VCaP (cell line): ENCODE data around the gene RAB10.
"Not testable (repeated sequence)": the region's sequence is repeated elsewhere in the genome, so short reads cannot be mapped to it uniquely, and the experiment has no call there.

Source experiments
- H3K27ac ChIP-seq: fragments of 450-650 bp; 2 replicates; pipeline ENCODE4 v1.5.1; 2017
- TF ChIP-seq, protein P1 (sequence below): fragments of 450-650 bp; conservative IDR thresholded peaks from 2 replicates; pipeline ENCODE4 v1.5.1; 2017; ENCODE audit warnings: mild to moderate bottlenecking, moderate library complexity

RAB10 gene

GRCh38 chr2:26157580-26157979, 123.7 kb downstream of the RAB10 start:
- H3K27ac ChIP-seq: no peak overlapping the region
- TF ChIP-seq, protein P1, sequence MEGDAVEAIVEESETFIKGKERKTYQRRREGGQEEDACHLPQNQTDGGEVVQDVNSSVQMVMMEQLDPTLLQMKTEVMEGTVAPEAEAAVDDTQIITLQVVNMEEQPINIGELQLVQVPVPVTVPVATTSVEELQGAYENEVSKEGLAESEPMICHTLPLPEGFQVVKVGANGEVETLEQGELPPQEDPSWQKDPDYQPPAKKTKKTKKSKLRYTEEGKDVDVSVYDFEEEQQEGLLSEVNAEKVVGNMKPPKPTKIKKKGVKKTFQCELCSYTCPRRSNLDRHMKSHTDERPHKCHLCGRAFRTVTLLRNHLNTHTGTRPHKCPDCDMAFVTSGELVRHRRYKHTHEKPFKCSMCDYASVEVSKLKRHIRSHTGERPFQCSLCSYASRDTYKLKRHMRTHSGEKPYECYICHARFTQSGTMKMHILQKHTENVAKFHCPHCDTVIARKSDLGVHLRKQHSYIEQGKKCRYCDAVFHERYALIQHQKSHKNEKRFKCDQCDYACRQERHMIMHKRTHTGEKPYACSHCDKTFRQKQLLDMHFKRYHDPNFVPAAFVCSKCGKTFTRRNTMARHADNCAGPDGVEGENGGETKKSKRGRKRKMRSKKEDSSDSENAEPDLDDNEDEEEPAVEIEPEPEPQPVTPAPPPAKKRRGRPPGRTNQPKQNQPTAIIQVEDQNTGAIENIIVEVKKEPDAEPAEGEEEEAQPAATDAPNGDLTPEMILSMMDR: no peak

- no peak overlapping the region for H3K27ac ChIP-seq
- TF ChIP-seq, protein P1: no peak
Measured at GRCh38 chr2:26161926-26162325, 128.0 kb downstream of the RAB10 start.

DNA sequence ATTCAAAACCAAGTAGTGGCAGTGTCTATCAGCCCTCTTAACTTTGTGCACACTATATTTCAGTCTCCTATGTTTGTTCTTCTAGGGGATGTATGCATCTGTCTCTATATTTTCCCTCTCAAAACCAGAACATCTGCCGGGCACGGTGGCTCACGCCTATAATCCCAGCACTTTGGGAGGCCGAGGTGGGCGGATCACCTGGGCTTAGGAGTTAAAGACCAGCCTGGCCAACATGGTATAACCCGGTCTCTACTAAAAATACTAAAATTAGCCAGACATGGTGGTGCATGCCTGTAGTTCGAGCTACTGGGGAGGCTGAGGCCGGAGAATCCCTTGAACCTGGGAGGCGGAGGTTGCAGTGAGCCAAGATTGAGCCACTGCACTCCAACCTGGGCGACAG, 129.1 kb downstream of the RAB10 start:
- H3K27ac ChIP-seq: no peak overlapping the region
- TF ChIP-seq, protein P1: no peak

- TF ChIP-seq, protein P1: no peak
- H3K27ac ChIP-seq: no peak overlapping the region
Measured at GRCh38 chr2:26164231-26164630, 130.3 kb downstream of the RAB10 start.

- H3K27ac ChIP-seq: no peak overlapping the region
- TF ChIP-seq, protein P1: no peak
Measured at GRCh38 chr2:26164641-26165211, 130.8 kb downstream of the RAB10 start.

DNA sequence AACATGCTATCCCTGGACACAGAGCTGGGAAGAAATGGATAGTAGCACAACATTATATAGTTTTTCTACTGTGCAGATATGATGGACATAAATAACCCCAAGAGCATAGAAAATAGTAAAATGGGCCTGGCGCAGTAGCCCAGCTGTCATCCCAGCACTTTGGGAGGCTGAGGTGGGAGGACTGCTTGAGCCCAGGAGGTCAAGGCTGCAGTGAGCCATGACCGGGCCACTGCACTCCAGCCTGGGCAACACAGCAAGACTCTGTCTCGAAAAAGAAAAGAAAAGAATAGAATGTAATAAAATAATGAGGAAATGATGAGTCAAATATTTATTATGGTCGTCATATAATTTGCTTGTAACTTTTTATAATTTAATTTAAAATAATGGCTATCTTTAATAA, 131.5 kb downstream of the RAB10 start:
- TF ChIP-seq, protein P1: no peak
- no peak overlapping the region for H3K27ac ChIP-seq

DNA sequence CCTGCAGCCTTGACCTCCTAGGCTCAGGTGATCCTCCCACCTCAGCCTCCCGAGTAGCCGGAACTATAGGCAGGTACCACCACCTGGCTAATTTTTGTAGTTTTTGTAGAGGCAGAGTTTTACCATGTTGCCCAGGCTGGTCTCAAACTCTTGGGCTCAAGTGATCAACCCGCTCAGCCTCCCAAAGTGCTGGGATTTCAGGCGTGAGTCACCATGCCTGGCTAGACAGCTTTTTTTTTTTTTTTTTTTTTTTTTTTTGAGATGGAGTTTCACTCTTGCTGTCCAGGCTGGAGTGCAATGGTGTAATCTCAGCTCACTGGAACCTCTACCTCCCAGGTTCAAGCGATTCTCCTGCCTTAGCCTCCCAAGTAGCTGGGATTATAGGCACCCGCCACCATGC, 132.7 kb downstream of the RAB10 start:
- not testable (repeated sequence) for H3K27ac ChIP-seq

DNA sequence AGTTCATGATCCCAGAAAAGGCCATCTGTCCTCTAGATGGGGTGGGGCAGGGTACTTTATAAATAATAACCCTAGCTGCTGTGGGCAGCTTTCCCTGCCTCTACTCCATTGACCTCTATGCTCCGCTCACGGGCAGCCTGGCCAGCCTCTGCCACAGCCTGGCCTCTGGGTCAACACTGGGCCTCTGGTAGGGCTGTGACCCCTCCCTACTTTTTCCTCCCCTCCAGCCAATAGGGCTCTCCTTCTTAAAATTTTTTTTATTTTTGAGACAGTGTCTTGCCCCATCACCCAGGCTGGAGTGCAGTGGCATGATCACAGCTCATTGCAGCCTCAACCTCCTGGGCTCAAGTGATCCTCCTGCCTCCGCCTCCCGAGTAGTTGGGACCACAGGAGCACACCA, 134.9 kb downstream of the RAB10 start:
- no peak overlapping the region for H3K27ac ChIP-seq
- TF ChIP-seq, protein P1: no peak
